IPS DF 4.7 (cell line): ENCODE measurements around the gene IL3RA.
"Not testable (repeated sequence)": the region's sequence is repeated elsewhere in the genome, so short reads cannot be mapped to it uniquely, and the experiment has no call there.

Experiments
- DNase-seq: peaks from one replicate; pipeline ENCODE4 v3.0.0-alpha.2; 2013; ENCODE audit warnings: low spot score; ENCODE audit errors: extremely low read depth

IL3RA gene

DNA sequence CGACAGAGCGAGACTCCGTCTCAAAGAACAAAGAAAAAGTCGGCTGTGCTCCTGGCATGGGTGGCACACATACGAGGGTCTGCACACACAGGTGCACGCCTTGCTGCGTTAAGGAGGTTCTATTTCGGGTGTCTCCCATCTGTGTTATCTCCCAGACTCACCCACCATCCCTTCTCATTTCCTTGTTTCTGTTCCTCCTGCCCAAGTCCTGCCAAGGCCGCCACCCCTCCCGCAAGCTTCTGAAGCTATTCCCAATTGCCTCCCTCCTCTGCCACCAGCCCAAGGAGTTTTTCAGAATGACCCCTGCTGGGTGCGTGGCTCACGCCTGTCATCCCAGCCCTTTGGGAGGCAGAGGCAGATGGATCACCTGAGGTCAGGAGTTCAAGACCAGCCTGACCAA, 6.0 kb upstream of the IL3RA start:
- no peak for DNase-seq

DNA sequence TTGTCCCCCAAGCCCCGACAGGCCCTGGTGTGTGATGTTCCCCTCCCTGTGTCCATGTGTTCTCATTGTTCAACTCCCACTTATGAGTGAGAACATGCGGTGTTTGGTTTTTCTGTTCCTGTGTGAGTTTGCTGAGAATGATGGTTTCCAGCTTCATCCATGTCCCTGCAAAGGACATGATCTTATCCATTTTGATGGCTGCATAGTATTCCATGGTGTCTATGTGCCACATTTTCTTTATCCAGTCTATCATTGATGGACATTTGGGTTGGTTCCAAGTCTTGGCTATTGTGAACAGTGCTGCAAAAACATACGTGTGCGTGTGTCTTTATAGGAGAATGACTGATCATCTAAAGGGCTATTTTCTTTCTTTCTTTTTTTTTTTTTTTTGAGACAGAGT, 4.2 kb upstream of the IL3RA start:
- not testable (repeated sequence) for DNase-seq

DNA sequence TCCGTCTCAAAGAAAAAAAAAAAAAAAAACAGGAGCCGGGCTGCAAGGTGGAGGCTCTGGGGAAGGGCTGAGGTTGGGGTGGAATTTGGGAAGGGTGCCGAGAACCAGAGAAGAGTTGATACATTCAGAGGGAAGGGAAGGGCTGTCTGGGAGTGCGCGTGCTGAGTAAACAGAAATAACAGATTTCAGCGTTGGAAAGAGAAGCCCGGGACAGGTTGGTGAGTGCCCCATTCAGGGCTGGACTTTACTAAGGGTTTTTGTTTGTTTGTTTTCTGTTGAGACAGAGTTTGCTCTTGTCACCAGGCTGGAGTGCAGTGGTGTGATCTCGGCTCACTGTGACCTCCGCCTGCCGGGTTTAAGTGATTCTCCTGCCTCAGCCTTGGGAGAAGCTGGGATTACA, 1.7 kb upstream of the IL3RA start:
- no peak for DNase-seq

DNA sequence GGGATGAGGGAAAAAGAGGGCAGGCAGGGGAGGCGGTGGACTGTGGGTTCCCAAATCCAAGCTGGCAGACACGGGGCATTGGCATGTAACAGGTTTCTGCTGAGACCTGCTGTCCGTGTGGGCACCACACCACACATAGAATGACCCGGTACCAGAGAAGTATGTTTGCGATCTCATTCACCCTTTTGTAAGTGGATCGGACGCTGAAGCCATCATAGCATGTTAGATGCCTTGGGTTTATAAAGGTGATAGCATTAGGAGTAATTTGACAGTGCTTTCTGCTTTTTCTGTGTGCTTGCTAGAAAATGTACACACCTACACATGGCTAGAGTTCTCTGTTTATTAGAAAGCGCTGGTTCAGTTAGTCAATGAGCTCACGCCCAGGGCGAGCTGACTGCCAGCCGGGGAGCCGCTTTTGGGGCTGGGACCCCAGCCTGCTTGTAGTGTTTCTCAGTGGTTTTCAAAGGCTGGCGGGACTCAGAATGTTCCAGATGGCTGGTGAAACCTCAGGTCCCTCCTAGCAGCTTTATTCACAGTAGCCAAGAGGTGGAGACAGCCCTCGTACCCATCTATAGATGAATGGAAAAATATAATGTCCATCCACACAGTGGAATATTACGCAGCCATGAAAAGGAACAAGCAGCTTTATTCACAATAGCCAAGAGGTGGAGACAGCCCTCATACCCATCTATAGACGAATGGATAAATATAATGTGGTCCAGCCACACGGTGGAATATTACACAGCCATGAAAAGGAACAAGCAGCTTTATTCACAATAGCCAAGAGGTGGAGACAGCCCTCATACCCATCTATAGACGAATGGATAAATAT, 579 bp downstream of the IL3RA start:
- DNase-seq: no peak

DNA sequence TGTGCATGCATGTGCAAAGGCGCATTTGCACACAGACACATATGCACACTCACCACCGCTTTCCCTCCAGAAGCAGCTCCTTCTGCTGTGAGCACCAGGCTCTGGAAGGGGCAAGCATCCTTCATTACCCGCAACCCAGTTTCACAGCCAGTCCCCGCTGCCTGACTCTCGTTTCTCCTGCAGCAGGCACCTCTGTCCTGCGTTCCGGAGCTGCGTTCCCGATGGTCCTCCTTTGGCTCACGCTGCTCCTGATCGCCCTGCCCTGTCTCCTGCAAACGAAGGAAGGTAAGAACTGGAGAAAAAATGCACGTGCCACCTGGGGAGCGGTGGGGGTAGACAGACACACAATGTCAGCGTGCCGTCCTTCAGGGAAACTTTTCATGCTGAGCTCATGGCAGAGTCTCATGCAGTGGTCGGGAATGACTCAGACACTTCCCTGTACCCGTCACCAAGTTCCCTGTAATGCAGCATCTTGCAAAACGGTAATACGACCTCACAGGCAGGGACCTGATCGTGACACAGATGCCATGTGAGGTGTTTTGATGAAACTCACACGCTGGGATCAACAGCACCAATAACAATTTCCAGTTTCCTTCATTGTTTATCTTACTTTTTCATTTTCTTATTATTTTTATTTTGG, 5.1 kb downstream of the IL3RA start:
- DNase-seq: no peak

DNA sequence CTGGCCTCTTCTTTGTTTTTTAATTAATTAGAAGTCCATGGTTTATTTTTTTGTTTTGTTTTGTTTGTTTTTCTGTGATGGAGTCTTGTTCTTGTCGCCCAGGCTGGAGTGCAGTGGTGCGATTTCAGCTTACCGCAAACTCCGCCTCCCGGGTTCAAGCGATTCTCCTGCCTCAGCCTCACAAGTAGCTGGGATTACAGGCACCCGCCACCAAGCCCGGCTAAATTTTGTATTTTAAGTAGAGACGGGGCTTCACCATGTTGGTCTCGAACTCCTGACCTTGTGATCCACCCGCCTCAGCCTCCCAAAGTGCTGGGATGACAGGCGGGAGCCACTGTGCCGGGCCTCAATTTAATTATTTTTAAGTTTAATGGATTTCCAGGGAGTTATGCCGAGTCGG, 13.0 kb downstream of the IL3RA start:
- not testable (repeated sequence) for DNase-seq

DNA sequence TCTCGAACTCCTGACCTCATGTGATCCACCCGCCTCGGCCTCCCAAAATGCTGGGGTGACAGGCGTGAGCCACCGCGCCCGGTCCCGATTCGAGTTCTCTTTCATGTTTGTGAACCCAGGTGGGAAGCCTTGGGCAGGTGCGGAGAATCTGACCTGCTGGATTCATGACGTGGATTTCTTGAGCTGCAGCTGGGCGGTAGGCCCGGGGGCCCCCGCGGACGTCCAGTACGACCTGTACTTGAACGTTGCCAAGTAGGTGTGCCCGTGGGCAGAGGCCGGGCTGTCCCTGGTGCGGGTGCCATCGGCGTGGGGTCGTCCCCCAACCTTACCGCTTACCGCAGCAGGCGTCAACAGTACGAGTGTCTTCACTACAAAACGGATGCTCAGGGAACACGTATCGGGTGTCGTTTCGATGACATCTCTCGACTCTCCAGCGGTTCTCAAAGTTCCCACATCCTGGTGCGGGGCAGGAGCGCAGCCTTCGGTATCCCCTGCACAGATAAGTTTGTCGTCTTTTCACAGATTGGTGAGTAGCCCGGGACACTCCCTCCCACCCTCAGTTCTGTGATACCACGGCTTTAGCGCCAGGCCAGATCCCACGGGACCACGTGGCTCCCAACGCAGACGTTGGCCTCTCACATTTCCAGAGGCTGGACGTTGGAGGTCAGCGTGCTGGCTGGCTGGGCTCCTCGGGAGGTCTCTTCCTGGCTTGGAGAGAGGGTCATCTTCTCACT, 15.6 kb downstream of the IL3RA start:
- no peak for DNase-seq

DNA sequence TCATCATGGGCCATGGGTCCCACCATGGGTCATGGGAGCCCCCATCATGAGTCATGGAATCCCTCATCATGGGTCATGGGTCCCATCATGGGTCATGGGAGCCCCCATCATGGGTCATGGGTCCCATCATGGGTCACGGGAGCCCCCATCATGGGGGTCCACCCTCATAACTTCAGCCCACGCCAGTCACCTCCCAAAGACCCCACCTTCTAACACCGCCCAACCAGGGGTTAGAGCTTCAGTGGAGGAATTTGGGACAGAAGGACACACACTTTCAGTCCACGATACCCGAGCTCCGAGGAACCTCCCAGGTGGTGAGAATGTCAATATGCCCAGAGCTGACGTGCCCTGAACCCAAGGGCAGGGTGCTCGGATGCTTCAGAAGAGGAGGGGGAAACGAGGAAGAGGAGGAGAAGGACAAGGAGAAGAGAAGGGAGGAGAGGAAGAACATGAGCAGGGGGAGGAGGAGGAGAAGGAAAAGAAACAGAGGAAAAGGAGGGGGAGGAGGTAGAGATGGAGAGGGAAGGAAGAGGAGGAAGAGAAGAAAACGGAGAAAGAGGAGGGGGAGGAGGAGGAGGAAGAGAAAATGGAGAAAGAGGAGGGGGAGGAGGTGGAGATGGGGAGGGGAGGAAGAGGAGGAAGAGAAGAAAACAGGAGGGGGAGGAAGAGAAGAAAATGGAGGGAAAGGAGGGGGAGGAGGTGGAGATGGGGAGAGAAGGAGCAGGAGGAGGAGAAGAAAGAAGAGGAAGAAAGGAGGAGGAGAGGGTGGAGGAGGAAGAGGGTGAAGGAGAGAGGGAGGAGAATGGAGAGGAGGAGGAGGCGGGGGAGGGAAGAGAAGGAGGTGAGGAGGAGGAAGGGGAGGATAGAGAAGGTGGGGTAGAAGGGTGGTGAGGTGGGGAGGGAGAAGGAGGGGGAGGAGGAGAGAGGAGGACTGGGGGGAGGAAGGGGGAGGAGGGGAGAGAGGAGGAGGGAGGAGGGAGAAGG, 17.7 kb downstream of the IL3RA start:
- no peak for DNase-seq

DNA sequence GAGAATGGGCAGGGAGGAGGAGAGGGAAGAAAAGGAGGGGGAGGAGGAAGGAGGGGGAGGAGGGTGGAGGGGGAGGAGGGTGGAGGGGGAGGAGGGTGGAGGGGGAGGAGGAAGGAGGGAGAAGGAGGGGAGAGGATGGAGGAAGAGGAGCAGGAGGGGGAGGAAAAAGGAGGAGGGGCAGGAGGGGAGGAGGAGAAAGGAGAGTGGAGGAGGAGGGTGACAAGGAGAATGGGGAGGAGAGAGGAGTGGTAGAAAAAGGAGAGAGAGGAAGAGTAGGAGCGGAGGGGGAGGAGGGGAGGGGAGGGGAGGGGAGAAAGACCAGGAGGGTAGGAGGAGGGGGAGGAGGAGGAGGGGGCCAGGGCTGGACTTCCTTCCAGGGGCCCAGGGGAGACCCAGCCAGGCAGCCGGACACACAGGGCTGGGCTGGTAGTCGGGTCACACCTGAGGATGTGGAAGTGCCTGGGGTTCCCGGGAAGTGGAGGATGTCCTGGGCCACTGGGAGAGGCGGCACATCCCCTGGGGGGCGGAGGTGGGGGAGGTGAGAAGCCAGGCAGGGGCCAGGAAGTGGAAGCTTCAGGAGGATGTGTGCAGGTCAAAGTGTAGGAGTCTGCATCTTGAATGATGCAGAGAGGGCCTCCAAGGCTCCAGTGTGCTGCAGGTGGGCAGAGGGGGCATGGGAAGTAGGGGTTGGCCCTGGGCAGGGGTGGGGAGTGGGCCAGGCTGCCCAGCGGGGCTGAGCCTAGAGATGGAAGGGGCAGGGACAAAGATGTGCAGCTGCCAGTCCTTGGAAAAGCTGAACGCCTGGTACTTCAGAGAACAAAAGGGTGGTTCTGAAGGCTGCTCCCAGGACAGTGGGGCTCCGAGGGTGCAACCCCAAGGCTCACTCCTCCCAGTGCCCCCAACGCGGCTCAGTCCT, 18.8 kb downstream of the IL3RA start:
- no peak for DNase-seq

DNA sequence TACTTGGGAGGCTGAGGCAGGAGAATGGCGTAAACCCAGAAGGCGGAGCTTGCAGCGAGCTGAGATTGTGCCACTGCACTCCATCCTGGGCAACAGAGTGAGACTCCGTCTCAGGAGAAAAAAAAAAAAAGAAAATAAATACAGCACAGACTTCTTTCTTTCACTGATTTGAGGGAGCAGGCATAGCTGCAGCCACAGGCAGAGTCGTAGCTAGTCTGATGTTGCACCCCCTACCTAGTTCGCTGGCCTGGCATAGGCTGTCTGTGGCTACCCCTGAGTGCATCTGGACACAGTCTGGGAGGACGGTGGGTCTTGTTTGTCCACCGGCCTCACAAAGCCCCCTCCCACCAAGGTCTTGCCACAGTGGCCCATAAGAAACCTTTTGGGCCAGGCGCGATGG, 21.4 kb downstream of the IL3RA start:
- DNase-seq: no peak

DNA sequence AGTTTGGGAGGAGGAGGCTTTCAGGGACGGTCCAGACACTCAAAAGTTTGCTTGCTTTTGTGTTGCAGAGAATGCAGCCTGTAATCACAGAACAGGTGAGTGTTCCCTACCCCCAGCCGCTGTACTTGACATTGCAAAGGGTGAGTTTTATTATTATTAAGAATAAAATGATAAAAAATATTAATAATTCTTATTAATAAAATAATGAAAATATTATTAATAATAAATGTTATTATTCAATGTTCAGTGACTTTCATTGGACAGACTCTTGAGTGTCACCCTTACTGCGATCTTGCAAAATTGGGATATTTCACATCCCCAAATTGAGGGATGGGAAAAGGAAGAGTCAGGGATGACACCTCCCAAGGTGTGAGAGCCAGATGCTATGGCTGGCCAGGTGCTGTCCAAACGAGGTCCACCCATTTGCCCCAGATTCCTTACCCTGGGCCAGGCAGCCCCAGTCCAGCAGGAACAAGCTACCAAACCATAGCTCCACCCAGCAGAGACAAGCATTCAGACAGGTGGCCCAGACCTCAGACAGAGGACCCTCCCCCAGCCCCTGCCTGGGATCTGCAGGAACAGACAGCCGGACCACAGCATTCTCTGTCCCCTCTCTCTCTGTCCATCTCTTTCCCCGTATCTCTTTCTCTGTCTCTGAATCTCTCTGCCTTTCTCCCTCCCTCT, 22.4 kb downstream of the IL3RA start:
- no peak for DNase-seq

DNA sequence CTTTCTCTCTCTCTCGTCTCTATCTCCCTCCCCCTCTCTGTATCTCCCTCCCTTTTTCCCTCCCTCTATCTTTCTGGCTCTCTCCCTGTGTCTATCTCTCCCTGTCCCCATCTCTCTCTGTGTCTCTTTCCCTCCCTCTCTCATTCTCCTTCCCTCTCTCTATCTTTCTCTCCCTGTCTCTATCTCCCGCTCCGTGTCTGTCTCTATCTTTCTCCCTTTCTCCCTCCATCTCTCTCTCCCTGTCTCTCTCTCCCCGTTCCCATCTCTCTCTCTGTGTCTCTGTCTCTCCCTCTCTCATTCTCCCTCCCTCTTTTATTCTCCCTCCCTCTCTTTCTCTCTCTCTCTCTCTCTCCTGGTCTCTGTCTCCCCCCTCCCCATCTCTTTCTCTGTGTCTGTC, 22.9 kb downstream of the IL3RA start:
- DNase-seq: no peak

DNA sequence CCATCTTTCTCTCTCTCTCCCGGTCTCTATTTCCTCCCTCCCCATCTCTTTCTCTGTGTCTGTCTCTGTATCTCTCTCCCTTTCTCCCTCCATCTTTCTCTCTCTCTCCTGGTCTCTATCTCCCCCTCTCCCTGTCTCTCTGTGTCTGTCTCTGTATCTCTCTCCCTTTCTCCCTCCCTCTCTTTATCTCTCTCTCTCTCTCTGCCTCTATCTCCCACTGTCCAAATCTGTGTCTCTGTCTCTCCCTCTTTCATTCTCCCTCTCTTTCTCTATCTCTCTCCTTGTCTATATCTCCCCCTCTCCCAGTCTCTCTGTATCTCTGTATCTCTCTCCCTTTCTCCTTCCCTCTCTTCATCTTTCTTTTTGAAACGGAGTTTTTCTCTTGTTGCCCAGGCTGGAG, 23.6 kb downstream of the IL3RA start:
- no peak for DNase-seq

DNA sequence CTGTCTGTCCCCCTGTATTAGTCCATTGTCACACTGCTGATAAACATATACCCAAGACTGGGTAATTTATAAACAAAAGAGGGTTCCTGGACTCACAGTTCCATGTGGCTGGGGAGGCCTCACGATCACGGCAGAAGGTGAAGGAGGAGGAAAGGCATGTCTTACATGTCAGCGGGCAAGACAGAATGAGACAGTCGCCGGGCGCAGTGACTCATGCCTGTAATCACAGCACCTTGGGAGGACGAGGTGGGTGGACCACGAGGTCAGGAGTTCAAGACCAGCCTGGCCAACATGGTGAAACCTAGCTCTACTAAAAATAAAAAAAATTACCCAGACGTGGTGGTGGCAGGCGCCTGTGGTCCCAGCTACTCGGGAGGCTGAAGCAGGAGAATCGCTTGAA, 24.7 kb downstream of the IL3RA start:
- DNase-seq: no peak

DNA sequence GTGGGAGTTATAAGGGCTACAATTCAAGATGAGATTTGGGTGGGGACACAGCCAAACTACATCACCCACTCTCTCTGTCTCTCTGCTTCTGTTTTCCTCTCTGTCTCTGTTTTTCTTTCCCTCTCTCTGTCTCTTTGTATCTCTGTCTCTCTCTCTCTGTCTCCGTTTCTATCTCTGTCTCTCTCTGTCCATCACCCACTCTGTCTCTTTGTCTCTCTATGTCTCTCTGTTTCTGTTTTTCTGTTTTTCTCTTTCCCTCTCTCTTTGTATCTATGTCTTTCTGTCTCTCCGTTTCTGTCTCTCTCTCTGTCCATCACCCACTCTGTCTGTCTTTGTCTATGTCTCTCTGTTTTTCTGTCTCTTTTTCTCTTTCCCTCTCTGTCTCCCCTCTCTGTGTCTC, 25.3 kb downstream of the IL3RA start:
- DNase-seq: no peak

DNA sequence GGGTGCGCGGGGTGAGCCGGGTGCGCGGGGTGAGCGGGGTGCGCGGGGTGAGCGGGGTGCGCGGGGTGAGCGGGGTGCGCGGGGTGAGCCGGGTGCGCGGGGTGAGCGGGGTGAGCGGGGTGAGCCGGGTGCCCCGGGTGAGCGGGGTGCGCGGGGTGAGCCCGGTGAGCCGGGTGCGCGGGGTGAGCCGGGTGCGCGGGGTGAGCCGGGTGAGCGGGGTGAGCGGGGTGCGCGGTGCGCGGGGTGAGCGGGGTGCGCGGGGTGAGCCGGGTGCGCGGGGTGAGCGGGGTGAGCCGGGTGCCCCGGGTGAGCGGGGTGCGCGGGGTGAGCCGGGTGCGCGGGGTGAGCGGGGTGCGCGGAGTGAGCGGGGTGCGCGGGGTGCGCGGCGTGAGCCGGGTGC, 29.8 kb downstream of the IL3RA start:
- not testable (repeated sequence) for DNase-seq

DNA sequence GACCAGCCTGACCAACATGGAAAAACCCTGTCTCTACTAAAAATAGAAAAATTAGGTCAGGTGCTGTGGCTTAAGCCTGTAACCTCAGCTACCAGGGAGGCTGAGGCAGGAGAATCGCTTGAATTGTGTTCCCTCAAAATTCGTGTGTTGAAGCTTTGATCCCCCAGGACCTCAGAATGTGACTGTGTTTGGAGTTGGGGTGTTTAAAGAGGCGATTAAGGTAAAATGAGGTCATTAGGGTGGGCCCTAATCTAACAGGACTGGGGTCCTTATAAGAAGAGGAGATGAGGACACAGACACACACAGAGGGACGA, 31.8 kb downstream of the IL3RA start:
- DNase-seq: no peak

DNA sequence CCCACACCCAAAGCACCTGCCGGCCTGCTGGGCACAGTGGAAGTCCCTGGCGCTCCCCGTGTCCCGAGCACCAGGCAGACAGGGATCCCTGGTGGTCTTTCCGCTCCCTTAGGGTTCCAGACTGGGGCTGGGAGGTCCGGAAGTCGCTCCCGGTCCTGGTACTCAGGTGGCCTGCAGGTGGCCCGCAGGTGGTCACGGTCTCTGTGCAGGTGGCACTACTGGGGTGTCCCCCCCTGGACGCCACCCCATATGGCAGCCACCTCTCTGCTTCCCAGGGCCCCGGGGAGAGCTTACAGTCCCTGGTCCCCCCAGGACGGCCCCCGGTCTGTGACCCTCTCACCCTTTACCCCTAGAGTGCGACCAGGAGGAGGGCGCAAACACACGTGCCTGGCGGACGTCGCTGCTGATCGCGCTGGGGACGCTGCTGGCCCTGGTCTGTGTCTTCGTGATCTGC, 41.7 kb downstream of the IL3RA start:
- DNase-seq: no peak

DNA sequence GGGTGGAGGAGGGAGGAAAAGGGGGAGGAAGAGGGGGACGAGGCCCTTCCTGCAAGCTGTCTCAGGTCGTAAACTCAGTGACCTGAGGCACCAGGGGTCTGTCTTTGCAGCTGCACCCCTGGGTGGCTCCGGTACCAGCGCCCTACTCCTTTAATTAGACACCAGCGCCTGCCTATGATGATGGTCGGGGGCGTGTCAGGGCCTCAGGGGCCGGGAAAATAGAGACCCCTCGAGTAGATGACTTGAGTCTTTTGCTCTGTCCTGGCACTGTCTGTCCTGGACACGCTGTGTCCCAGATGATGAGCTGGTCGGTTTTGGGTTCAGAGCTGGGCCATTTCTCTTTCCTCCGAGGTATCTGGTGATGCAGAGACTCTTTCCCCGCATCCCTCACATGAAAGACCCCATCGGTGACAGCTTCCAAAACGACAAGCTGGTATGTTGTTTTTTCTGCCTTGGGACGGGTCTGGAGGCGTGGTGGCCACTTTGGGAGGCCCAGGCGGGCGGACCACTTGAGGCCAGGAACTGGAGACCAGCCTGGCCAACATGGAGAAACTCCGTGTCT, 44.2 kb downstream of the IL3RA start:
- DNase-seq: no peak
